Measurements from ENCODE around the gene PSMG3. TPM values are rescaled to one million over a fixed set of nuclear protein-coding genes. Genes with fewer than 3 reads are reported as not detected.

The PSMG3 gene
- polyA plus RNA-seq, 2 of the 4 experiments (the other 2 are of a cell fraction) = 75.9 to 89.3 TPM

DNA sequence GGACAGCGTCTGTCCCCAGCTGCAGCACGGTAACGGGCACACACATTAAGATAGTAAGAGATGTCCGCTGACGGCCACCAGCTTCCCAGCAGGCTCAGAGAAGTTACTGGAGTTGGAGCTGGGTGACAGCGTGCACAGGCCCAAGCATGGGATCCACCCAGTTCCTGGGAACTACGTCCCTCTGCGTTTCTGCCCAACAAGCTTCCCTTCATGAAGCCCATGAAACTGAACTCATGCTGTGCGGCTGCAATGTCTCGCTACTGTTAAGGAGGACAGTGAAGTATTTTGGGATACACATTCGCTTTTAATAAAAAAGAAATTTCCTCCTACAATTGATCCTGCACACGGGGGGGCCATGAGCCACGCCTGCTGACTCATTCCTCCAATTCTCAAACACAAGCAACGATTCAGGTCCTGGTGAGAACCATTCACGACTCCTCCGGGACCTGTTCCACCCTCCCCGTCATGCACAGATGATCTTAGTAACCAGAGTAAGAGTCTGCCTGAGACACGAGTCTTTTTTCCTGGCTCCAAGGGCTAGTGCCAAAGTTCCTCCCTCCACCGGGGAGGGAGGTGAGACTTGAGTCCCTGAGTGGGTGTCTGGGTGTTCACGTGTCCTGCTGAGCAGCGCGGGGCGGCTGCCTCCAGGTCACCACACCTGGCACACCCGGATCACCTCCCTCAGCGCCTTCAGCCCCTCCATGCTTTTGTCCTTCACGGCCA lies 2.6 kb downstream of the PSMG3 start:
- CTCF ChIA-PET = interaction anchor here (1.0 to 3.6 kb wide), 4 partner anchors 9 to 680 kb away, joined by 3 to 16 read pairs (median 6); partner anchors contain the start of gene TMEM184A
- peaks cover 56% of the 10 kb centered on the region for H3K4me1 ChIP-seq
- POLR2A ChIA-PET = interaction anchor here (0.5 kb wide), 2 partner anchors 145 to 608 kb away, joined by 3 to 5 read pairs; no protein-coding TSS in a partner anchor
- TF ChIP-seq MAX (IDR thresholded peaks at IDR 0.05) (peak; percentile 45; the same call in 1 of the 2 replicates), FOSL2 (IDR thresholded peaks at IDR 0.05) (no peak), FOSL2 (CRISPR knock-in tag; IDR thresholded peaks at IDR 0.05) (peak; percentile 52), MAFK (IDR thresholded peaks at IDR 0.05; ENCODE audit: partially characterized antibody) (peak; percentile 2)
- TF ChIP-seq, protein P1, sequence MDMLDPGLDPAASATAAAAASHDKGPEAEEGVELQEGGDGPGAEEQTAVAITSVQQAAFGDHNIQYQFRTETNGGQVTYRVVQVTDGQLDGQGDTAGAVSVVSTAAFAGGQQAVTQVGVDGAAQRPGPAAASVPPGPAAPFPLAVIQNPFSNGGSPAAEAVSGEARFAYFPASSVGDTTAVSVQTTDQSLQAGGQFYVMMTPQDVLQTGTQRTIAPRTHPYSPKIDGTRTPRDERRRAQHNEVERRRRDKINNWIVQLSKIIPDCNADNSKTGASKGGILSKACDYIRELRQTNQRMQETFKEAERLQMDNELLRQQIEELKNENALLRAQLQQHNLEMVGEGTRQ (IDR thresholded peaks at IDR 0.05) = no peak
- no peak for FAIRE-seq
- peak in 1 of 2 experiments; percentile 2; a peak in 1 of 6 replicates for ATAC-seq
- H3K9me3 ChIP-seq = no peaks in the 10 kb centered on the region
- 37% methylated on average over 26 of the region's 26 CpGs for whole genome bisulfite sequencing (ENCODE audit: missing lambda C conversion rate)
- peak in 1 of 2 experiments; percentile 66 for DNase-seq (ENCODE audit: low read depth in 1 of 2, low spot score in 1 of 2)
- peak overlapping the region; percentile 62 to 99 for H3K27ac ChIP-seq
- no peak overlapping the region; the same call in 2 of the 3 replicates for H3K4me3 ChIP-seq
- peak overlapping the region; percentile 100 for H3K4me2 ChIP-seq

GRCh38 chr7:1566687-1567048 lies 3.2 kb downstream of the PSMG3 start:
- 75% methylated on average over 13 of the region's 13 CpGs for WGBS (ENCODE audit: missing lambda C conversion rate)
- peak overlapping the region; percentile 62 to 99 for H3K27ac ChIP-seq
- no peak for FAIRE-seq
- TF ChIP-seq MYC (IDR thresholded peaks at IDR 0.05; ENCODE audit: borderline replicate concordance, low read length) = no peak
- TF ChIP-seq, protein P2, sequence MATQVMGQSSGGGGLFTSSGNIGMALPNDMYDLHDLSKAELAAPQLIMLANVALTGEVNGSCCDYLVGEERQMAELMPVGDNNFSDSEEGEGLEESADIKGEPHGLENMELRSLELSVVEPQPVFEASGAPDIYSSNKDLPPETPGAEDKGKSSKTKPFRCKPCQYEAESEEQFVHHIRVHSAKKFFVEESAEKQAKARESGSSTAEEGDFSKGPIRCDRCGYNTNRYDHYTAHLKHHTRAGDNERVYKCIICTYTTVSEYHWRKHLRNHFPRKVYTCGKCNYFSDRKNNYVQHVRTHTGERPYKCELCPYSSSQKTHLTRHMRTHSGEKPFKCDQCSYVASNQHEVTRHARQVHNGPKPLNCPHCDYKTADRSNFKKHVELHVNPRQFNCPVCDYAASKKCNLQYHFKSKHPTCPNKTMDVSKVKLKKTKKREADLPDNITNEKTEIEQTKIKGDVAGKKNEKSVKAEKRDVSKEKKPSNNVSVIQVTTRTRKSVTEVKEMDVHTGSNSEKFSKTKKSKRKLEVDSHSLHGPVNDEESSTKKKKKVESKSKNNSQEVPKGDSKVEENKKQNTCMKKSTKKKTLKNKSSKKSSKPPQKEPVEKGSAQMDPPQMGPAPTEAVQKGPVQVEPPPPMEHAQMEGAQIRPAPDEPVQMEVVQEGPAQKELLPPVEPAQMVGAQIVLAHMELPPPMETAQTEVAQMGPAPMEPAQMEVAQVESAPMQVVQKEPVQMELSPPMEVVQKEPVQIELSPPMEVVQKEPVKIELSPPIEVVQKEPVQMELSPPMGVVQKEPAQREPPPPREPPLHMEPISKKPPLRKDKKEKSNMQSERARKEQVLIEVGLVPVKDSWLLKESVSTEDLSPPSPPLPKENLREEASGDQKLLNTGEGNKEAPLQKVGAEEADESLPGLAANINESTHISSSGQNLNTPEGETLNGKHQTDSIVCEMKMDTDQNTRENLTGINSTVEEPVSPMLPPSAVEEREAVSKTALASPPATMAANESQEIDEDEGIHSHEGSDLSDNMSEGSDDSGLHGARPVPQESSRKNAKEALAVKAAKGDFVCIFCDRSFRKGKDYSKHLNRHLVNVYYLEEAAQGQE (IDR thresholded peaks at IDR 0.05) = no peak
- TF ChIP-seq CHD2 (IDR thresholded peaks at IDR 0.05; ENCODE audit: low read length, partially characterized antibody) = no peak
- TF ChIP-seq, protein P3, sequence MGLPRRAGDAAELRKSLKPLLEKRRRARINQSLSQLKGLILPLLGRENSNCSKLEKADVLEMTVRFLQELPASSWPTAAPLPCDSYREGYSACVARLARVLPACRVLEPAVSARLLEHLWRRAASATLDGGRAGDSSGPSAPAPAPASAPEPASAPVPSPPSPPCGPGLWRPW (IDR thresholded peaks at IDR 0.05) = no peak
- TF ChIP-seq EP300 (IDR thresholded peaks at IDR 0.05) = no peak
- TF ChIP-seq HEYL (CRISPR knock-in tag; IDR thresholded peaks at IDR 0.05) = no peak
- TF ChIP-seq, protein P4, sequence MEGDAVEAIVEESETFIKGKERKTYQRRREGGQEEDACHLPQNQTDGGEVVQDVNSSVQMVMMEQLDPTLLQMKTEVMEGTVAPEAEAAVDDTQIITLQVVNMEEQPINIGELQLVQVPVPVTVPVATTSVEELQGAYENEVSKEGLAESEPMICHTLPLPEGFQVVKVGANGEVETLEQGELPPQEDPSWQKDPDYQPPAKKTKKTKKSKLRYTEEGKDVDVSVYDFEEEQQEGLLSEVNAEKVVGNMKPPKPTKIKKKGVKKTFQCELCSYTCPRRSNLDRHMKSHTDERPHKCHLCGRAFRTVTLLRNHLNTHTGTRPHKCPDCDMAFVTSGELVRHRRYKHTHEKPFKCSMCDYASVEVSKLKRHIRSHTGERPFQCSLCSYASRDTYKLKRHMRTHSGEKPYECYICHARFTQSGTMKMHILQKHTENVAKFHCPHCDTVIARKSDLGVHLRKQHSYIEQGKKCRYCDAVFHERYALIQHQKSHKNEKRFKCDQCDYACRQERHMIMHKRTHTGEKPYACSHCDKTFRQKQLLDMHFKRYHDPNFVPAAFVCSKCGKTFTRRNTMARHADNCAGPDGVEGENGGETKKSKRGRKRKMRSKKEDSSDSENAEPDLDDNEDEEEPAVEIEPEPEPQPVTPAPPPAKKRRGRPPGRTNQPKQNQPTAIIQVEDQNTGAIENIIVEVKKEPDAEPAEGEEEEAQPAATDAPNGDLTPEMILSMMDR (IDR thresholded peaks at IDR 0.05) = no peak
- no peak for TF ChIP-seq JUNB (IDR thresholded peaks at IDR 0.05)
- no peak for TF ChIP-seq MAZ (IDR thresholded peaks at IDR 0.05; ENCODE audit: borderline replicate concordance, low read depth, low read length)
- no peak for TF ChIP-seq MAX (IDR thresholded peaks at IDR 0.05)
- no peak for TF ChIP-seq ZSCAN20 (CRISPR knock-in tag; IDR thresholded peaks at IDR 0.05)
- no peak for TF ChIP-seq NFE2L2 (conservative IDR thresholded peaks at IDR 0.05; ENCODE audit: low read length)
- H3K4me3 ChIP-seq = no peak overlapping the region
- no peak for ATAC-seq
- H3K9me3 ChIP-seq = no peaks in the 10 kb centered on the region
- ChIA-PET CTCF (interaction anchor here (1.1 to 3.6 kb wide), 3 partner anchors 8 to 18 kb away, joined by 3 to 16 read pairs (median 9); partner anchors contain the start of gene TMEM184A), POLR2A (interaction anchor here (0.5 kb wide), 2 partner anchors 144 to 608 kb away, joined by 3 to 5 read pairs; no protein-coding TSS in a partner anchor)
- DNase-seq (ENCODE audit: low read depth in 1 of 2, low spot score in 1 of 2) = no peak
- peaks cover 52% of the 10 kb centered on the region for H3K4me1 ChIP-seq
- peak overlapping the region; percentile 100 for H3K4me2 ChIP-seq
